Frontal cortex (tissue), 4 donors: ENCODE results near the gene LSM12. TPM values are rescaled to one million over a fixed set of nuclear protein-coding genes. Genes with fewer than 3 reads are reported as not detected.
A peak's percentile ranks its signal among the peaks of the same experiment; 100 is the strongest.

Experiments used
- DNase-seq, 2 donors: peaks; one replicate each; pipeline ENCODE4 v3.0.0; 2012; ENCODE audit warnings: low spot score in 2 of 2
- FAIRE-seq: peaks from 2 replicates; lab custom pipeline; 2012; peaks lifted over from hg19 to GRCh38; lab: Jason Lieb, UNC
- total RNA-seq: library from RNA; depleted of rRNA; stranded (reverse); fragments of >200 nt; gene quantifications from one replicate; pipeline ENCODE4 v1.2.3, GENCODE V29; 2014
- donor health status: control.
- donor health status: control.
- donor health status: control.

LSM12 gene
- total RNA-seq, 1 donor from 2014 or later, result 26.5 TPM

GRCh38 chr17:44097110-44097958 lies 30.9 kb upstream of the LSM12 start:
- no peak for DNase-seq

GRCh38 chr17:44095647-44096496 lies 29.4 kb upstream of the LSM12 start:
- no peak for FAIRE-seq
- DNase-seq, result peak; percentile 38 to 65

More at GRCh38 chr17:44097110-44097958, 30.9 kb upstream of the LSM12 start:
- no peak for FAIRE-seq

- DNase-seq, result no peak
- no peak for FAIRE-seq
Observed at GRCh38 chr17:44095388-44095646, 28.8 kb upstream of the LSM12 start.

GRCh38 chr17:44094701-44095387 lies 28.4 kb upstream of the LSM12 start:
- DNase-seq (no peak), FAIRE-seq (no peak)

- DNase-seq, result no peak
- no peak for FAIRE-seq
Observed at GRCh38 chr17:44093231-44093900, 26.9 kb upstream of the LSM12 start.

- FAIRE-seq, result no peak
- no peak for DNase-seq
Observed at GRCh38 chr17:44092051-44092450, 25.6 kb upstream of the LSM12 start.

GRCh38 chr17:44091200-44091997 lies 24.9 kb upstream of the LSM12 start:
- FAIRE-seq, result no peak
- no peak for DNase-seq

GRCh38 chr17:44088254-44088653 lies 21.8 kb upstream of the LSM12 start:
- FAIRE-seq (no peak), DNase-seq (no peak)

- DNase-seq, result no peak
- FAIRE-seq, result no peak
Observed at GRCh38 chr17:44087319-44087718, 20.8 kb upstream of the LSM12 start.

GRCh38 chr17:44086364-44087311 lies 20.2 kb upstream of the LSM12 start:
- DNase-seq (peak in 1 of 2 donors; percentile 82), FAIRE-seq (no peak)

- FAIRE-seq (no peak), DNase-seq (no peak)
Observed at GRCh38 chr17:44085908-44086307, 19.4 kb upstream of the LSM12 start.

- FAIRE-seq (no peak), DNase-seq (no peak)
Observed at GRCh38 chr17:44084921-44085320, 18.4 kb upstream of the LSM12 start.

- FAIRE-seq, result no peak
- DNase-seq, result no peak
Observed at GRCh38 chr17:44084131-44084538, 17.7 kb upstream of the LSM12 start.

GRCh38 chr17:44083250-44083849 lies 16.9 kb upstream of the LSM12 start:
- DNase-seq, result no peak
- no peak for FAIRE-seq

GRCh38 chr17:44082256-44082927 lies 15.9 kb upstream of the LSM12 start:
- DNase-seq, result no peak
- FAIRE-seq, result no peak

GRCh38 chr17:44081681-44082080 lies 15.2 kb upstream of the LSM12 start:
- FAIRE-seq (no peak), DNase-seq (no peak)
